GM10248 (cell line): ENCODE measurements around the gene HECW1.
"Not testable (repeated sequence)": the region's sequence is repeated elsewhere in the genome, so short reads cannot be mapped to it uniquely, and the experiment has no call there.

Experiments
- CTCF ChIA-PET: fragments of 300-600 bp; sonication (Branson Sonifier 250); formaldehyde crosslinking; extraction: SDS; loops from one replicate; lab custom pipeline; 2021; ENCODE audit warnings: antibody characterized with exemption; lab: Yijun Ruan, JAX
- POLR2A ChIA-PET: fragments of 350-650 bp; sonication (Branson Sonifier 250); formaldehyde crosslinking; extraction: SDS; loops from one replicate; lab custom pipeline; 2020; ENCODE audit warnings: antibody characterized with exemption; lab: Yijun Ruan, JAX
- DNase-seq: peaks from one replicate; pipeline ENCODE4 v3.0.0; 2012; ENCODE audit errors: extremely low spot score
- CTCF ChIP-seq: IDR thresholded peaks from 2 replicates; pipeline ENCODE4 v1.5.1; 2012; ENCODE audit warnings: mild to moderate bottlenecking, low read depth; ENCODE audit errors: extremely low read depth, missing control alignments, control extremely low read depth

Gene HECW1

GRCh38 chr7:43325595-43325994 lies 213.1 kb downstream of the HECW1 start:
- ChIA-PET CTCF (no interaction called here), POLR2A (no interaction called here)
- DNase-seq: no peak
- TF ChIP-seq CTCF: no peak

- ChIA-PET POLR2A (no interaction called here), CTCF (no interaction called here)
- DNase-seq: no peak
- TF ChIP-seq CTCF: no peak
Observed at GRCh38 chr7:43328336-43328735, 215.9 kb downstream of the HECW1 start.

- no peak for TF ChIP-seq CTCF
- no peak for DNase-seq
- ChIA-PET CTCF (no interaction called here), POLR2A (no interaction called here)
Observed at GRCh38 chr7:43328785-43329380, 216.4 kb downstream of the HECW1 start.

- no peak for TF ChIP-seq CTCF
- no peak for DNase-seq
- POLR2A ChIA-PET: no interaction called here
- CTCF ChIA-PET: no interaction called here
Observed at GRCh38 chr7:43332193-43332796, 219.8 kb downstream of the HECW1 start.

- CTCF ChIA-PET: interaction anchor here (1.5 kb wide), 1 partner anchor 23 kb away, joined by 5 read pairs; no protein-coding TSS in a partner anchor
- TF ChIP-seq CTCF: no peak
- no peak for DNase-seq
- POLR2A ChIA-PET: no interaction called here
Observed at GRCh38 chr7:43337191-43337590, 224.7 kb downstream of the HECW1 start.

GRCh38 chr7:43337811-43338210 lies 225.4 kb downstream of the HECW1 start:
- no peak for TF ChIP-seq CTCF
- ChIA-PET CTCF (no interaction called here), POLR2A (no interaction called here)
- no peak for DNase-seq

GRCh38 chr7:43341132-43341531 lies 228.7 kb downstream of the HECW1 start:
- CTCF ChIA-PET: no interaction called here
- POLR2A ChIA-PET: no interaction called here
- no peak for TF ChIP-seq CTCF
- no peak for DNase-seq

GRCh38 chr7:43343417-43343816 lies 231.0 kb downstream of the HECW1 start:
- CTCF ChIA-PET, DNase-seq, POLR2A ChIA-PET: not testable (repeated sequence)

- CTCF ChIA-PET, DNase-seq, POLR2A ChIA-PET: not testable (repeated sequence)
Observed at GRCh38 chr7:43345696-43346095, 233.2 kb downstream of the HECW1 start.
